GM20431 (cell line): Measurements from ENCODE around the gene MAPT.

Source experiments
- in situ Hi-C: fragments of 300-500 bp; cut with MseI, MboI; formaldehyde crosslinking; loops from one replicate; pipeline ENCODE4 v1.15.0; 2020; ENCODE audit warnings: low sequenced_read_pairs; ENCODE audit not compliant: unreplicated experiment

Gene MAPT

GRCh38 chr17:45982791-45983613, 88.6 kb downstream of the MAPT start:
- in situ Hi-C loops, result no loop called here

- in situ Hi-C loops, result no loop called here
Measured at GRCh38 chr17:45983614-45984310, 89.4 kb downstream of the MAPT start.

GRCh38 chr17:45984368-45984767, 90.0 kb downstream of the MAPT start:
- in situ Hi-C loops, result no loop called here

DNA sequence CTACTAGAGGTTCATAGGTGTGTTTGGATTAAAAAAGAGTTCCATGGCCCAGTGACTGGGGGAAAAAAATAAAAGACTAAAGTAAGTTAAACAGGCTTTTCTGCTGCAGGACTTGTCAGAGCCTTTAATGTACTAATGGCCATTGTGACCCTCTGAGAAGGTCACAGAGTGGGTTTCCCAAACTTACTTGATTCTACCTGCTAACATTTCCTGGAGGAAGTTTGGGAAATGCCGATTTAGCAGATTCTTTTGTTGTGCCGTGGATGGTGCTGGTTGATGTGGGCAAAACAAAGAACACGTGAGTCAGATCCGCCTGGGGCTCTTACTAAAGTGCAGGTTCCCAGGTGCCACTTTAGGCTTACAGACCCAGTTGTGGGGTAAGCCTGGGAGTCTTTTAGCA, 91.1 kb downstream of the MAPT start:
- in situ Hi-C loops, result no loop called here

DNA sequence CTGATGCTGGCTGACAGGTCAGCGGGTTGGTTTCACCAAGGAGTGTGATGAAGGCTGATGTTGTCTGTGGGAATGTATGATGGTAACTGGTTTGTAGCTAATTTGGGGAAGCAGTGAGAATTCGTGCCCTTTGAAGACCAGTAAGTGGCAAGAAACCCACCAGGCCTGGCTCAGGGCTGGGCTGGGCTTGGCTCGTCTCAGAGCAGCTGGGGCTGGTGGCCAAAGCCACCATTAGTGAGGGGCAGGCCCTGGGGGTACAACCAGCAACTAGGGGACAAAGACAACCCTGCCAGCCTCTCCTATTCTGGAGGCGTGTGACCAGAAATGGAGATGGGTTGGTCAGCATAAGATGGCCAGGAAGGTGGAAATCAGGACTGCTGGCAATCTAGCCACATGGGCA, 91.7 kb downstream of the MAPT start:
- in situ Hi-C loops, result no loop called here

GRCh38 chr17:45987706-45988105, 93.4 kb downstream of the MAPT start:
- in situ Hi-C loops, result no loop called here

DNA sequence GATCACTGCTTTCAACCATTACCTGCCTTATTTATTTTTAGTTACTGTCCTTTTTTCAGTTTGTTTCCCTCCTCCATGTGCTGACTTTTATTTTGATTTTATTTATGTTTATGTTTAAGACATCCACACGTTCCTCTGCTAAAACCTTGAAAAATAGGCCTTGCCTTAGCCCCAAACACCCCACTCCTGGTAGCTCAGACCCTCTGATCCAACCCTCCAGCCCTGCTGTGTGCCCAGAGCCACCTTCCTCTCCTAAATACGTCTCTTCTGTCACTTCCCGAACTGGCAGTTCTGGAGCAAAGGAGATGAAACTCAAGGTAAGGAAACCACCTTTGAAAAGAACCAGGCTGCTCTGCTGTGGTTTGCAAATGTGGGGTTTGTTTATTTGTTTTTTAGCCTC, 95.4 kb downstream of the MAPT start:
- in situ Hi-C loops, result no loop called here

DNA sequence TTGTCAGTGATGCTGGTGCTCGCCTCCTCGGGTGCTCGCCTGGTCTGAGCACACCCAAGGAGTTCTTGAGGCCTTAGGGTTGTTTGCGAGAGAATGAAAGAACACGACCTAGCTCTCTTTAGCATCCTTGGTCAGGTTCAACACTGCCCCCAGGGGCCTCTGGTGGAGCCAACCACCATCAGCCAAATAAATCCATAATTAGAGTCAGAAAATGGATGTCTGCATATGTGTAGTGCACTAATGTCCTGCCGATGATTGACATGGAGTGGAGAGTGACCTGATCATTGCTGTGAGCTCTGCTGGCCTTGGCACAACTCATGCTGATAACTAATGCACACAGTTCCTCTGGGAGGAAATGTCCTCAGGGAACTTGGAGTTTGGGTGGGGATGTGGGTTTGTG, 96.5 kb downstream of the MAPT start:
- in situ Hi-C loops, result no loop called here

- in situ Hi-C loops, result no loop called here
Measured at GRCh38 chr17:45991341-45991740, 97.0 kb downstream of the MAPT start.

DNA sequence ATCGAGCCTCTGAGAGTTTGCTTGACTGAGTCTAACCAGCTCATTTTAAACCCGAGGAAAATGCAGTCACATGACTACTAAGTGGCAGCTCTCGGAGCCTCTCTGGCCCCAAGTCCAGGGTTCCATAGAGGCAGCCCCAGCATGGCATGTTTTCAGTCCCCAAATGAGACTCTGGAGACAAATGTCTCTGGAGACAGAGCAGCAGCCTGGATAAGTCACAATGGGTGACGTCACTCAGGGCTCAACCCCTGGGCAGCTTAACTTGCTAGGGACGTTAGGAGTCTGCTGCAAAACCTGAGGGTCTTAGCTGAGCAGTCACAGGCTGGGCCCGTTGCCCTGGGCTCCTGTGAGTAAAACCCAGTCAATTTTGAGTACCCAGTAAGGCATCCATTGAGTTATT, 97.8 kb downstream of the MAPT start:
- in situ Hi-C loops, result no loop called here

- in situ Hi-C loops, result no loop called here
Measured at GRCh38 chr17:45992904-45993303, 98.5 kb downstream of the MAPT start.

DNA sequence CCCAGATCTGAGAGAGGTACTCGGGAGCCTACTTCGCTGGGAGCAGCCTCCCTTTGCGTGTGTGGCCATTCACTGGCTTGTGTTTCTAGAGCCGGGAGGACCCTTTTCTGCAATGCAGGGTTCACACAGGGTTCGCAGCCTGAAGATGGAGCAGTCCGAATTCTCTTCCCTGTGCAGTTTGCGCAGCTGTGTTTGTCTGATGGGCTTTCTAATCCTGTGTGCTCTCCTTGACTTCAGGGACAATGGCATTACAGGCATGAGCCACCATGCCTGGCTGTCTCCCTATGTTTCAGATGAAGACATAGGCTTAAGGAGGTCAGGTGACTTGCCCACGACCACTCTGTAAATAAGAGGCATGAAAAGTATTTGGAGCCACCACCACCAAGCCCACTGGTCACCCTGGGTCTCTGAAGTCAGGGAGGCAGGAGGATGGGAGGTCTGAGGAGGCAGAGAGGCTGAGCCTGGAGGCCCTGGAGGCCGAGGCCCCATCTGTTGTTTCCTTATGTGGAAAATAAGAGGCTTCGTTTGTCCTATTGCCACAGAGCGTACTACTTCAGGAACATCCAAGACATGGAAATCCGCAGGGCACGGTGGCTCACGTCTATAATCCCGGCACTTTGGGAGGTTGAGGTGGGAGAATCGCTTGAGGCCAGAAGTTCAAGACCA, 99.7 kb downstream of the MAPT start:
- in situ Hi-C loops, result no loop called here

DNA sequence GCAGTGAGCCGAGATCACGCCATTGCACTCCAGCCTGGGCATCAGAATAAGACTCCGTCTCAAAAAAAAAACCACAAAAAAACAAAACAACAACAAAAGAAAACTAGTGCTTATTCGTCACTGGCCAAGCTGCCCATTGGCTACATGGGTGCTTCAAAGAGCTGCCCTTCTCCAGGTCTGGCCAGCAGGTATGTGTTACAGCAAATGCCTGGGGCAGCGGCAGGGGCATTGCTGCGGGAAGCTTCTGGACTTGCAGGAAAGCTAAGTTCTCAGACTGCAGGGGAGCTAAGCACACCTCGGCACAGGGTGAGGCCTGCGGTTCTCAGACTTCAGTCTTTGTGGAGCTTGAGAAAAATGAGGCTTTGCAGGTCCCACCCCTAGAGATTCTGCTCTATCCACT, 100.6 kb downstream of the MAPT start:
- in situ Hi-C loops, result no loop called here

DNA sequence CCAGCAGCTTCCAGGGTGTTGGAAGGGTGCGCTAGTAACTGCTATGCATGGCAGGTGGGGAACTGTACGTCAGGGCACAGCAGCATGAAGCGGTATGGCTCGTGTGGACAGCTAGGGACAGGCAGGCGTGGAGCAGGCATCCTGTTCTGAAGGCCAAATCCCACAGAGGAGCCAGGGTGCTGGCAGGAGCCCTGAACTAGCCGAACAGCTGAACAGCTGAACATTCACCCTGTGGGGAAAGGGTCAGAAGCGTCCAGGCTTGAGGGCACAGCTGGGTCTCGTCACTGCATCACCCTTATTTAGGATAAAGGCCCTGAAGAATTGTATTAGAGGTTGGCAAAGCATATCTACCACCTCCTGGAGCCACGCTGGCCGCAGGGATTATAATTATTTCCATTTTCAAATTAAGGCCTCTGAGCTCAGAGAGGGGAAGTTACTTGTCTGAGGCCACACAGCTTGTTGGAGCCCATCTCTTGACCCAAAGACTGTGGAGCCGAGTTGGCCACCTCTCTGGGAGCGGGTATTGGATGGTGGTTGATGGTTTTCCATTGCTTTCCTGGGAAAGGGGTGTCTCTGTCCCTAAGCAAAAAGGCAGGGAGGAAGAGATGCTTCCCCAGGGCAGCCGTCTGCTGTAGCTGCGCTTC, 101.4 kb downstream of the MAPT start:
- in situ Hi-C loops, result no loop called here

DNA sequence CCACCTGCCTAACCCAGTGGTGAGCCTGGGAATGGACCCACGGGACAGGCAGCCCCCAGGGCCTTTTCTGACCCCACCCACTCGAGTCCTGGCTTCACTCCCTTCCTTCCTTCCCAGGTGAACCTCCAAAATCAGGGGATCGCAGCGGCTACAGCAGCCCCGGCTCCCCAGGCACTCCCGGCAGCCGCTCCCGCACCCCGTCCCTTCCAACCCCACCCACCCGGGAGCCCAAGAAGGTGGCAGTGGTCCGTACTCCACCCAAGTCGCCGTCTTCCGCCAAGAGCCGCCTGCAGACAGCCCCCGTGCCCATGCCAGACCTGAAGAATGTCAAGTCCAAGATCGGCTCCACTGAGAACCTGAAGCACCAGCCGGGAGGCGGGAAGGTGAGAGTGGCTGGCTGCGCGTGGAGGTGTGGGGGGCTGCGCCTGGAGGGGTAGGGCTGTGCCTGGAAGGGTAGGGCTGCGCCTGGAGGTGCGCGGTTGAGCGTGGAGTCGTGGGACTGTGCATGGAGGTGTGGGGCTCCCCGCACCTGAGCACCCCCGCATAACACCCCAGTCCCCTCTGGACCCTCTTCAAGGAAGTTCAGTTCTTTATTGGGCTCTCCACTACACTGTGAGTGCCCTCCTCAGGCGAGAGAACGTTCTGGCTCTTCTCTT, 102.1 kb downstream of the MAPT start:
- in situ Hi-C loops, result no loop called here

DNA sequence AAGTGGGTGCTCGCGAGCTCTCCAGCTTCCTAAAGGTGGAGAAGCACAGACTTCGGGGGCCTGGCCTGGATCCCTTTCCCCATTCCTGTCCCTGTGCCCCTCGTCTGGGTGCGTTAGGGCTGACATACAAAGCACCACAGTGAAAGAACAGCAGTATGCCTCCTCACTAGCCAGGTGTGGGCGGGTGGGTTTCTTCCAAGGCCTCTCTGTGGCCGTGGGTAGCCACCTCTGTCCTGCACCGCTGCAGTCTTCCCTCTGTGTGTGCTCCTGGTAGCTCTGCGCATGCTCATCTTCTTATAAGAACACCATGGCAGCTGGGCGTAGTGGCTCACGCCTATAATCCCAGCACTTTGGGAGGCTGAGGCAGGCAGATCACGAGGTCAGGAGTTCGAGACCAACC, 102.8 kb downstream of the MAPT start:
- in situ Hi-C loops, result no loop called here

- in situ Hi-C loops, result no loop called here
Measured at GRCh38 chr17:45997624-45998023, 103.3 kb downstream of the MAPT start.

GRCh38 chr17:45998987-45999899, 104.9 kb downstream of the MAPT start, which contains the start of gene STH:
STH (plus strand) TSS chr17:45999250; CDS start chr17:45999280, 30 bp downstream.
- in situ Hi-C loops, result no loop called here

DNA sequence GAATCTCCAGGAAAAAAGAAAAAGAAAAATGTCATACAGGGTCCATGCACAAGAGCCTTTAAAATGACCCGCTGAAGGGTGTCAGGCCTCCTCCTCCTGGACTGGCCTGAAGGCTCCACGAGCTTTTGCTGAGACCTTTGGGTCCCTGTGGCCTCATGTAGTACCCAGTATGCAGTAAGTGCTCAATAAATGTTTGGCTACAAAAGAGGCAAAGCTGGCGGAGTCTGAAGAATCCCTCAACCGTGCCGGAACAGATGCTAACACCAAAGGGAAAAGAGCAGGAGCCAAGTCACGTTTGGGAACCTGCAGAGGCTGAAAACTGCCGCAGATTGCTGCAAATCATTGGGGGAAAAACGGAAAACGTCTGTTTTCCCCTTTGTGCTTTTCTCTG, 105.5 kb downstream of the MAPT start:
- in situ Hi-C loops, result loop anchor here (25.0 kb wide), 2 partner anchors 212 to 287 kb away; partner anchors contain the start of gene LRRC37A
